NCI-H748 (cell line): ENCODE measurements around the gene TTC28.
"Not testable (repeated sequence)": the region's sequence is repeated elsewhere in the genome, so short reads cannot be mapped to it uniquely, and the experiment has no call there.

Experiments
- DNase-seq: peaks from one replicate; lab custom pipeline; 2025; ENCODE audit not compliant: unreplicated experiment; lab: John Stamatoyannopoulos, UW

The TTC28 gene

DNA sequence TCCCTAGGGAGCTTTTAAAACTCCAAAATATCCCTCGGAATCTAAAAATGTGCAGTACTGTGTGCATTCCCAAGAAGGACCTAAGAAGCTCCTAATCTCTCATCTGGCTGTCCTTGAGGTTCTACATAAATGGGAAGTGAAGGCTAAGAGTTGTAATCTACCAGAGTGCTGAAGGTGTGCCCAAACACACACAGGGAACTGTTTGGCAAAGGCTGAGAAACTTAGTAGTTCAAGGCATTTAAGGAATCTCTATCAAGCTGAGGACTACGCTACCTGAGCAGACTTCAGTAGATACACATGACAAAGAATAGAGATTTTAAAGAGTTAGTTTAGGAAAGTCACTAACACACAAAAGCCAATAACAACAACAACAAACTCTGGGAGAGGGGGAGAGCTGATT lies 71.1 kb downstream of the TTC28 start:
- no peak for DNase-seq

DNA sequence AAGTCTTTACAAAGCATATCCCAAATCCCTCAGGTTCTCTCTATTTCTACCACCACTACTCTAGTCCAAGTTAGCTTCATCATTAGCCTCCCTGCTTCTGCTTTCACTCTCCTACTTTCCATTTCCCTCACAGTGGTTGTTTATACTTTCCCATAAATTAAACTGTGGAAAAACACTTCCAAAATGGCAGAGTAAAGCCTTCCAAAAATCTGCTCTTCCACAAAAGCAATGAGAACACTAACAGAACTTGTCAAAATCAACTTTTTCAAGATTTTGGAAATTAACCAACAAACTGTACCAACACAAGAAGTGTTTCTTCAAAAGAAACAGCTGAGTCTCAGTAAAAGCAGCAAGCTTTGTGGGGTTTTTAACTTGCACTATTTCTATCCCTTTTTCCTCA lies 71.8 kb downstream of the TTC28 start:
- no peak for DNase-seq

DNA sequence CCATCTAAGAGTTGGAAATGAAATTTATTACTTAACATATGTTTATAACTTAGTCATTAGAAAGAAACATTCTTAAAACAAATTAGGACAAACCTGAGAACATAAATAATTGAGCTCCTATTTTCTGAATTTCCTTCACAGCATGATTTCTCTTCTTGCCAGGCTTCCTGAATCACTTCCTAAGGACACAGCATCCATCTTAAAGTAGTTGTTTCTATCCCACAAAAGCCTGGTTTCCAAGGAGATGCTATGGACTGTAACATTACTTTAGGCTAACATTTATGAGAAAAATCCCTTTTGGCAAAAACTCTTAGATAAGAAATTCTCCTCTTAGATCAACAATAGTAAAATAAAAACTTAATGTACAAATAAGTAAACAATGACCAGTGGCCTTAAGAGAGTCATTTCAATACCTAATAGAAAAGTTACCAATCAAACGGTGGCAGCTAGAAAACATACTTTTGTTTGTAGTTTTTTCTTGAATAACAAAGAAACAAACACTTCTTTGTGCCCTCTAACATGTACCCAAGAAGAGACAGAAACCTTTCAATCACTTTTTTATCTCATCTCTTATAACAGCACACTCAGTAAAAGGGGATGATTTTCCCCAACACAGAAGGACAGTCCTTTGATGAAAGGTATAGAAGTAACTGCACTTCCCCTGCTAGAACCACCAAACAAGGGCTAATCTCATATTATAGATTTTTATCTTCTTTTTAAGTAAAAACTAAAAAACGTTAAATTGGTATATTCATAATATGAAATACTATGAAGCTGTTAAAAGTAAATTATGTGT lies 74.5 kb downstream of the TTC28 start:
- no peak for DNase-seq

DNA sequence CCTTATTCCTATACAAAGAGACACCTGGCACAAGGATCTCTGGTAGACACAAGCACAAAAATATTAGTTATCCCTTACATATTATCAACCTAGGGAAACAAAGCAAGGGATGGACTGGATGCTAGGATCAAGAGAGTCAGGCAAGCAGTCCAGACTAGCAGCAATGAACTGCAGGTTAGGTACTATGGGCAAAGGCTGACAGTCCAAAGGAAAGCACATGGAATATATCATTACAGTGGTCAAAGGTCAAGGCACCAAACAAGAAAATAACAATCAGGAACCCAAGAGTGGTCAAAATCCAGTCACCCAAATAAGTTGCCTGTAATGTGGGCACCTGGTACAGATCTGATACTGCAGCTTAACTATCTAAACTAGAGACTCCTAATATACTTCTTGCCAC lies 77.7 kb downstream of the TTC28 start:
- no peak for DNase-seq

DNA sequence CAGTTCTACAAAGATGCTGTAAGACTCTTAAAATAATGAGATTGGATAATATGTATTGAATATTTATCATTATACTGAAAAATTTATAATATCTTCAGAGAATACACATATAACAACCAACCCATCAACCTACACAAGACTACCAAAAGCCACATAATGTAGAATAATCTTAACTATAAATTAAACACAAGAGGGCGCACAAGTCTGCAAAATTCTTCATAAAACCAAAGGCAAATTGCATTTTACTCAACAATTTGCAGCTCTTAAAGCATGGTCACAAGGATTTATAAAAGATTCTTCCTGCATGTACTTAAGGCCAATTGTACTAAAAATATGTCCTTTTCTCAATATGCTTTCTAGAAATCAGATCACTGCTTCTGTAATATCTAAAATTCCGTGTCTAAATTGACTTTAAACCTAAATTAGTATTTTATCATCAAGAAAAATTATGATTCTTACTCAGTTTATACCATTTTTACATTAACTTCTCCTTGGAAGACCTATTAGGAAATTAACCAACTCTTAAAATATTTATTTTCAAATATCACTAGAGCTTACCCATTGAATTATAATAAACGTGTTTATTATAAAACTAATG lies 79.0 kb downstream of the TTC28 start:
- peak; percentile 65 for DNase-seq

DNA sequence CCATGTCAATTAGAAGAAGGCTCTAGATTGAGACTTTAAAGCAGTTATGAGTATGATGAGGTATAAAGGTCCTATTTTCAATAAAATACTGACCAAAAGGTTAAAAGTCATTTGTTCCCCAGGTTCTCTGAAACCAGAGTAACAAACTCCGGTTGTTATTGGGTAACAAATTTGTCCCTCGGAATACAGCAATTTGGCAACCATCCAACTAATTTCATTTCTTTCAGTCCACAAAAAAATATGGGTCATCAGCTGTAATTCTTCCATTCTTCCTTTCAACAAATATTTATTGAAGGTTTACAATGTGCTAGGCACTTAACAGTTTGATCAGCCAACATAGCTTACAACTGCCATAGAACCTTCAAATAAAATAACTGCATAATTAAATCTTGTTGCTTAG lies 79.9 kb downstream of the TTC28 start:
- DNase-seq = no peak

DNA sequence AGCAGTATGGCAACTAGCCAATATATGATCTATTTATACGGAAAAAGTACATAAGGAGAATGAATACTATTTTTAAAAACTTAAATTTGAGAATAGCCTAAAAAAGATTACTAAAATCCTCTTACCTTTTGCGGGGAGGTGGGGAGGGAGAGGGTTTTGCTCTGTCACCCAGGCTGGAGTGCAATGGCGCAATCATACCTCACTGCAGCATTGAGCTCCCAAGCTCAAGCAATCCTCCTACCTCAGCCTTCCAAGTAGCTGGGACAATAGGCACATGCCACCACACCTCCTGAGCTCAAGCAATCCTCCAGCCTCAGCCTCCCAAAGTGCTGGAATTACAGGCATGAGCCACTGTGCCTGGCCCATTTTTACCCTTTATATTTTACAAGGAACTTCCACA lies 82.0 kb downstream of the TTC28 start:
- DNase-seq = no peak

DNA sequence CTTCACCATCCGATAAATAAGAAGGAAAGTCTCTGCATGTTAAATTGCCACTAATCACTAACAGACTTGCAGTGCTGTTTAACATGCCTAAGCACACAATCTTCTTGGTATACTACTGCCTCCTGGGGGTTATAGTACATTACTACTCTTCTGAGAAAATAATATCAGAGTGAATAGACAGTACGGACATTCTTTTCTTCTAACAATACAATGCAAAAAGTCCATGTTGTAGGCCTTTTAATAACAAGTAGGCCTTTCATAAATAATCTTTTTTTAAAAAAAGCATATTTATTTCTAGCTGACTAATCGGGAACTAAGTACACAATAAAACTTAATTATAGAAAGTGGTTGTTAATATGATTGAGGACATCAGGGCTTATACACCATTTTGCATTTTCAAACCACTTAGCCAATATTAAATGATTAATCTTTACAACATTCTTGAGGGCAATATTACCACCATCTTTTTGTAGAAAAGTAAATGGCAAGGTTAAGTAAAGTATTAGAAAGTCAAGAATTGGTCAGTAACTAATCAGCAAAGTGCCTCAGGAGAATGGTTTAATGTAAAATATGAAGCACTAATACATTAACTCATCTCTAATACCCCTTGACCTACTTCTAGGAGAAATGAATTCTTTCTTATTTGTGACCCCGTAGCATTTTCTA lies 84.7 kb downstream of the TTC28 start:
- DNase-seq = peak; percentile 54

DNA sequence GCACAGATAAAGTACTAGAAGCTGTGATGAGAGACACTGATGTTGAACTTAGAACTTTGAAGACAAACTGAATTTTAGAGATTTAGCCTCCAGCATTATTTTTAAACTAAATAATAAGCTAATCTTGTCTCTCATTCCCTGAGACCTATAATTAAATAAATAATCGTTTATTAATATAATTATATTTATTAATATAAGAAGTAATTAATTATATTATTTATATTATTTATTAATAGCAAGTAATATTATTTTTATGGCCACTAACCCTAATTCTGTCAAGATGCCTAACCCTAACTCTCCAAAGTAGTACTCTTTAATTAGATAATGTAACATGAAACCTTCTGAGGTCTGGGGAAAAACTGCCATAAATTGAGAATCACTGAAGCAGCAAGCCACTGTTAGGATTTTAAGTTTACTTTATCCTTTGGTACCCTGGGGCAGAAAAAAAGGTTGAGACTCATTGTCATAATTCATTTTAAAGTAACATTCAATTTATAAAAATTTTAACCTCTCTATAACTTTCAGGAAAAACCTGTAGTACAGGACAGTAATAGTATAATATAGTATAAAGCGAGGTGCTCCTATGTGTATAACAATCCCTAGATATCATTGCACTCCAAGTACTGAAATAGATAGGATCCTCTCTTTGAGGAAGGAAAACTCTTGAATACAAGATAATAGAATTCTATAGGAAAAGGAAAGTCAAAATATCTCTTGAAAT lies 85.4 kb downstream of the TTC28 start:
- DNase-seq = no peak

DNA sequence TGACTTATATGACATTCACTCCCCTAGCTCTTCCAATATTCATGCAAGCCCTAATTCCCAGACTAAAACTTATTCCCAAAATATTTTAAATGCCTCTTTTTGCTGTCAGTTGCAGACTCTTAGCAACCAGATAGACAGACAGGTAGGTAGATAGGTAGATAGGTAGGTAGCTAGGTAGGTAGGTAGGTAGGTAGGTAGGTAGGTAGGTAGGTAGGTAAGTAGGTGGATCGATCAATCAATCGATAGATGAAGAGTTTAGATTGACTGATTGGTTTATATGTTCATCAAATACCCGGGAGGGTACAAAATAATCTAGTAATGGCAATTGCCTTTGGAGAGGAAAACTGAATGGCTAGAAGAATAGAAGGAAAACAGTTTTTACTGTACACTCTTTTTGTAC lies 86.3 kb downstream of the TTC28 start:
- DNase-seq = no peak

DNA sequence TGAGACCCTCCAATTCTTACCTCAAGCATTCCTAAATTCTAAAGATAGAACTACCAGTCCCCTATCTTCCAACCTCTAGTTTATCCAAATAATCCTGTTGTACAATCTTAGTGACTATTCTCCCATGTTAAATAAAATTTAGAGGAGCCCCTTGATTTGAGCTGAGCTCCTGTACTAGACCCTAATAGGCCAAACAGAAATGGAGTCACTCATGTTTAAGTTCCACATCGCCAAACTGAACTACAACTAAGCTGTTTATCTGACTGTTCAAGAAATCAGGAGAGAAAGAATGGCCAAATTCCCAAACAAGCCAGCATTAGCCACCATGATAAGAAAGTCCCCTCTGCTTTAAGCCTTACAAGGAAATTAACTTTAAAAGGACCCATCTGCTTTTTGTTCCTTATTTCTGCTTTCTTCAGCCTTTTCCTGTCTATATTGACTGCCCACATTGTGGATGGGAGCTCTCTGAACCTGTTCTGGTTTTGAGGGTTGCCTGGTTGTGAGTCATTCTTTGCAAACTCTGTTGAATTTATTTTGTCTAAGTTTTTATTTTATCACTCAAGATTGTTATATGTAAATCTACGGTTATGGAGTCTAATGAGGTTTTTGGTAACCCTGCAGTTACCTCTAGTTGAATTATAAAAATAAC lies 90.4 kb downstream of the TTC28 start:
- DNase-seq = no peak

DNA sequence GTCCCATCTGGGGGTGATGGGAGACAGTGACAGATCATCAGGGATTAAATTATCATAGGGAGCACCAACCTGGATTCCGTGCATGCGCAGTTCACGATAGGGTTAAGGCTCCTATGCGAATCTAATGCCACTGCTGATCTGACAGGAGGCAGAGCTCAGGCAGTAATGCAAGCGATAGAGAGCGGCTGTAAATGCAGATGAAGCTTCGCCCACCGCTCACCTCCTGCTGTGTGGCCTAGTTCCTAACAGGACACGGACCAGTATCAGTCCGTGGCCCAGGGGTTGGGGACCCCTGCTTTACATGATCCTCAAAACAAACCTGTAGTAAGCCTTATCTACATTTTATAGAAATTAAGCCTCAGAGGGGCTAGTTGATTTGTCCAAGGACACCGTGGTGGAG lies 94.3 kb downstream of the TTC28 start:
- DNase-seq = no peak

DNA sequence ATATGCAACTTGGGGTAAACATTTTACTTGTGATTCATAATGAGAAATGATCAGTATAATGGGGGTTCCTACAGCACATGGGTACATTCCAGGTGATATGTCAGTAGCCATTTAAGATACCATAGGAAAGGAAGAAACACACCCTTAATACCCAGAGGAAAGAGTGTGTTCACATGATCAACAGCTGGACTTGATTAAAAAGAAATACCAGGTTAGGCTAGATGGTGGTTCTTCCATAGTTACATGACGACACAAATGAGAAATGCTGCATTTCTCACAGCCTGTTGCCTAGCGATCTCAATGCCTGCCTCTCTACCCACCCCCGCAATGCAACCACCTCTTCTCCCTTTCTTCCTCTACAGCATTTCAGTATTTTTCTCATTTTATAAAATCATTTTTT lies 96.8 kb downstream of the TTC28 start:
- DNase-seq = no peak

DNA sequence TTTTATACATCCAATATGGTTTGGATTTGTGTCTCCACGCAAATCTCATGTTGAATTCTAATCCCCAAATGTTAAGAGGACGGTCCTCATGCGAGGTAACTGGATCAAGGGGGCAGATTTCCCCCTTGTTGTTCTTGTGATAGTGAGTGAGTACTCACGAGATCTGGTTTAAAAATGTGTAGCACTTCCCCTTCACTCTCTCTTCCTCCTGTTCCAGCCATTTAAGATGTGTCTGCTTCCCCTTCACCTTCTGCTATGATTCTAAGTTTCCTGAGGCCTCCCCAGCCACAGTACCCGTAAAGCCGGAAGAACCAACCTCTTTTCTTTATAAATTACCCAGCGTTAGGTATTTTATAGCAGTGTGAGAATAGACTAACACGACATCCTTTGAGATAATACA lies 98.6 kb downstream of the TTC28 start:
- DNase-seq = no peak

DNA sequence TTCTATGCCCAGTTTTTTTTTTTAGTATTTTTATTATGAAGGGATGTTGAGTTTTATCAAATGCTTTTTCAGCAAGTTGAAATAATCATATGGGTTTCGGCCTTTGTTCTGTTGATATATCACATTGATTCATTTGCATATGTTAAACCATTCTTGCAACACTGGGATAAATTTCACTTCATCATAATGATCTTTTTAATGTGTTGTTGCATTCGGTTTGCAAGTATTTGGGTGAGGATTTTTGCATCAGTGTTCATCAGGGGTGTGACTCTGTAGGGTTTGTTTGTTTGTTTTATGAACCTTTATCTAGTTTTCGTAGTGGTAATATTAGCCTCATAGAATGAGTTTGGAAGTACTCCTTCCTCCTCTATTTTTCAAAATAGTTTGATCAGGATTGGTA lies 103.5 kb downstream of the TTC28 start:
- DNase-seq = no peak

DNA sequence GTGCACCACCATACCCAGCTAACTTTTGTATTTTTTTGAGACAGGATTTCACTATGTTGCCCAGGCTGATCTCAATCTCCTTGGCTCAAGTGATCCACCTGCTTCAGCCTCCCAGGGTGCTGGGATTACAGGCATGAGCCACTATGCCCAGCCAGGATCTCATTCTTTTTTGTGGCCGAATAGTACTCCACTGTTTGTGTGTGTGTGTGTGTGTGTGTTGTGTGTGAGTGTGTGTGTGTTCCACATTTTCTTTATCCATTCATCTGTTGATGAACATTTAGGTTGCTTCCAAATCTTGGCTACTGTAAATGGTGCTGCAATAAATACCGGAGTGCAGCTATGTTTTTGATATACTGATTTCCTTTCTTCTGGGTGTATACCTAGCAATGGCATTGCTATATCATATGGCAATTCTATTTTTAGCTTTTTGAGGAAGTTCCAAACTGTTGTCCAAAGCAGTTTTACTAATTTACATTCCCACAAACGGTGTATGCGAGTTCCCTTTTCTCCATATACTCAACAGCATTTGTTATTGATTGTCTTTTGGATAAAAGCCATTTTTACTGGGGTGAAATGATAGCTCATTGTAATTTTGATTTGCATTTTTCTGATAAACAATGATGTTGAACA lies 105.4 kb downstream of the TTC28 start:
- no peak for DNase-seq

DNA sequence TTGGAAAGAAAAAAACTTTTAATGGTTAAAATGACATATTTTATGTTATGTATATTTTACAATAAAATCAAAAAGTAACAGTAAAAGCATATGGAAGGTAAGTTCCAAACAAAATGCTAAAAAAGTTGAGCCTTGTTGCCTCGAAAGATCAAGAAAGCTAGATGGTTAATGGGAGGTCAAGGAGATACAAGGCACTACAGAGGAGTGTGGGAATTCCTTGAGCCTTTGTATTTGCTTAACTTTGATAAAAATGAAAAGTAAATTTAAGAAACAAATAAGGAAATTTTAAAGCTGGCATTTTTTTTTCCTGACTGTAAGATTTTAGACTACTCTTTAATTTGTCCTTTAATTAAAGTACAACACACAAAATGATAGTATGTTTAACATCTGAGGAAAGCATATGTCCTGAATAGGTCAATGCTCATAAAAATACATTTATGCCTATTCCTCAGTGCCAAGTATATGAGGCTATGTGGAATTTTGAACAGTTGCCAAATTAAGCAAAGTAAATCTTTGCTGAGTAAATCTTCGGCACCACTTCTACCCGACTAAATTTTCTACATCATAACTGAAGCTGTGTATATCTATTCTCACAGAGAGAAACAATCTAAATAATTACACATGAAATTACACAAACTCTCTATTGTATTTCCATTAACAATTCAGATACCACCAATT lies 108.8 kb downstream of the TTC28 start:
- DNase-seq = no peak

DNA sequence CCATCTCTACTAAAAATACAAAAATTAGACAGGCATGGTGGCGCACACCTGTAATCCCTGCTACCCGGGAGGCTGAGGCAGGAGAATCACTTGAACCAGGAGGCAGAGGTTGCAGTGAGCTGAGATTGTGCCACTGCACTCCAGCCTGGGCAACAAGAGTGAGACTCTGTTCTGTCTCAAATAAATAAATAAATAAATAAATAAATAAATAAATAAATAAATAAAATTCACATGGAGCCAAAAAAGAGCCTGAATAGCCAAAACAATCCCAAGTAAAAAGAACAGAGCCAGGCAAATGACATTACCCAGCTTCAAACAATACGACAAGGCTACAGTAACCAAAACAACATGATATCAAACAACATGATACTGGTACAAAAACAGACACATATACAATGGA lies 110.7 kb downstream of the TTC28 start:
- not testable (repeated sequence) for DNase-seq

DNA sequence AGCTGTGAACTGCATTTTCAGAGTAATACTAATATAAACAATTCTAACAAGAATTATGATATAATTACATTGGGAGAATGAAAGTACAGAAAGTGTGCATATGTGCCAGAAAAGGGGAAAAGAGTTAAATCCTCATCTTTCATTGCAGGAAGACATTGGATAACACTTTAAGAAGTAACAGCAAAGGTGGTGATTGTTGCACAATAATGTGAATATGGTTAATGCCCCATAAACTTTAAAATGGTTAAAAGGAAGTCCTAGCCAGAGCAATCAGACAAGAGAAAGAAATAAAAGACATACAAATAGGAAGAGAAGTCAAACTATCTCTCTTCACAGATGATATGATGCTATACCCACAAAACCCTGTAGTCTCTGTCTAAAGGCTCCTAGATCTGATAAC lies 111.5 kb downstream of the TTC28 start:
- no peak for DNase-seq

DNA sequence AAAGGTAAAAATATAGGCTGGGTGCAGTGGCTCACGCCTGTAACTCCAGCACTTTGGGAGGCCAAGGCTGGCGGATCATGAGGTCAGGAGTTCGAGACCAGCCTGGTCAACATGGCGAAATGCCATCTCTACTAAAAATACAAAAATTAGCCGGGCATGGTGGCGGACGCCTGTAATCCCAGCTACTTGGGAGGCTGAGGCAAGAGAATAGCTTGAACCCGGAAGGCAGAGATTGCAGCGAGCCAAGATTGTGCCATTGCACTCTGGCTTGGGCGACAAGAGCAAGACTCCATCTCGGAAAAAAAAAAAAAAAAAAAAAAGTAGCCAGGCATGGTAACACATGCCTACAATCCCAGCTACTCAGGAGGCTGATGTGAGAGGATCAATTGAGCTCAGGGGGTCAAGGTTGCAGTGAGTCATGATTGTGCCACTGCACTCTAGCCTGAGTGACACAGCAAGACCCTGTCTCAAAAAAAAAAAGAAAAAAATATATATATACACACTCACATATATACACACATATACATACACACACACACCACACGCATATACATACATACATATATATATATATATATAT lies 112.6 kb downstream of the TTC28 start:
- not testable (repeated sequence) for DNase-seq
